Mesodermal cell (in vitro differentiated cells): ENCODE data around the gene TMCO4.

Experiments used
- H3K27ac ChIP-seq: 2 replicates; pipeline ENCODE4 v1.7.0; 2013; ENCODE audit warnings: mild to moderate bottlenecking, low read depth, low read length, moderate library complexity; ENCODE audit not compliant: severe bottlenecking
- H3K36me3 ChIP-seq: 2 replicates; pipeline ENCODE4 v1.7.1; 2013; ENCODE audit warnings: mild to moderate bottlenecking, low read length, moderate library complexity; ENCODE audit not compliant: control insufficient read depth, insufficient read depth
- H3K4me1 ChIP-seq: one replicate; pipeline ENCODE4 v1.7.1; 2013; ENCODE audit warnings: mild to moderate bottlenecking, low read length; ENCODE audit not compliant: insufficient read depth, control insufficient read depth, poor library complexity, severe bottlenecking
- H3K4me3 ChIP-seq: 2 replicates; pipeline ENCODE4 v1.7.0; 2013; ENCODE audit warnings: low read length, control low read depth, mild to moderate bottlenecking; ENCODE audit not compliant: insufficient read depth, poor library complexity, severe bottlenecking; ENCODE audit errors: extremely low read depth
- H3K9me3 ChIP-seq: 2 replicates; pipeline ENCODE4 v1.7.1; 2013; ENCODE audit warnings: mild to moderate bottlenecking, low read length, moderate library complexity; ENCODE audit not compliant: control insufficient read depth
- WGBS, 2 experiments: methylation state at CpG; one replicate each; pipeline ENCODE4 v1.1.5; 2013; ENCODE audit warnings: missing lambda C conversion rate in 2 of 2; ENCODE audit not compliant: insufficient coverage in 2 of 2; 5-methylcytosine and 5-hydroxymethylcytosine counted together

Gene TMCO4

DNA sequence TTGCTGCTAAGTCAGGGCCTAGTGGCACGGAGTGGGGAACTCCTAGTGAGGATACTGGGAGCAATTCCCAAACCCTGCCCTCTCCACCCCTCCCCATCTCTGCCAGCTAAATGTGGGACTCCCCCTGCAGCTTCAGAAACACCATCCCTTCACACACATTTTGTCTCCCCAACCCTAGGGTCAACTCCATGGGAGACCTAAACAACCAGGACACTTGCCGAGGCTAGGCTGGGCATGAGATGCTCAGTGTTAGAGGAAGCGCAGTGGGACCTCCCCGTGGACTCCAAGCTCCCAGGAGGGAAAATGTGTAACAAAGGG lies 13.9 kb upstream of the TMCO4 start:
- H3K9me3 ChIP-seq, result no peaks in the 10 kb centered on the region
- 95% methylated on average over 3 of the region's 4 CpGs; no CpG with 5 or more reads in 1 of the 2 experiments for WGBS, 2 experiments
- H3K27ac ChIP-seq, result no peak overlapping the region
- H3K36me3 ChIP-seq, result no peaks in the 10 kb centered on the region
- peaks cover 4% of the 10 kb centered on the region for H3K4me1 ChIP-seq
- H3K4me3 ChIP-seq, result no peak overlapping the region

DNA sequence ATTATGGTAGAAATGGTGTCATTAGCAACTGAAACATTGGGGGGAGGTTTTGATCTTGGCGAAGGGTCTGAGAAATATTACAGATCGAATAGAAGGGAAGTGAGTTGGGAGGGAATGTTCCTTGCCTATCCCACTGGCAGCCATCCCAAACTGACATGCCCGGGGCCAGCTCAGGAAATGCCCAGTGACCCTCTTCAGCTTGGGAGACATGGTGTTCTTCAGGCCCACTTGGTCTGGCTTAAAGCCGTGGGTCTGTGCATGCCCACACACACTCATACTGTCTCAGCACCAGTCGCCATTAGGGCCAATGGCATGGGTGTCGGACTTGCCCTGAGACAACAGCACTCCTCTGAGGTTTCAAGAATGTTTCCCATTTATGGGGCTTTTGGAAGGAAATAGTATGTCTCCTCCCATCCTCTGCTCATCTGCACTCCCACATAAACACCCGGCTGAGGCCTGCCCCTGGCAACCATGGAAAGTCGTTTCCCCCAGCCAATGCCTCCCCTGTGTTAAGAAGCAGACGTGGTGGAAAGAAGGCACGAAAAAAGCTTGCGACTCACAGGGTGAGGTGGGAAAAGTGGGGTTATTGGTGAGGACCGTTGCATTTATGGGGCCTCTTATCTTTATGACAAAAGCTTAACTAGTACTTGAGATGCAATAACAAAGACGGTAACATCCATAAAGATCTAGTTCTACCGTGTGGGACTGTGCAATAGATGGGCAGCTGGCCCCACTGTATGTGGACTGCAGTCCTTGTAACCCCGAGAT lies 13.3 kb upstream of the TMCO4 start:
- H3K4me3 ChIP-seq, result no peak overlapping the region
- WGBS, 2 experiments, result 96% methylated on average over 6 to 7 of the region's 15 CpGs
- no peaks in the 10 kb centered on the region for H3K9me3 ChIP-seq
- no peaks in the 10 kb centered on the region for H3K36me3 ChIP-seq
- no peak overlapping the region for H3K27ac ChIP-seq
- peaks cover 4% of the 10 kb centered on the region for H3K4me1 ChIP-seq

DNA sequence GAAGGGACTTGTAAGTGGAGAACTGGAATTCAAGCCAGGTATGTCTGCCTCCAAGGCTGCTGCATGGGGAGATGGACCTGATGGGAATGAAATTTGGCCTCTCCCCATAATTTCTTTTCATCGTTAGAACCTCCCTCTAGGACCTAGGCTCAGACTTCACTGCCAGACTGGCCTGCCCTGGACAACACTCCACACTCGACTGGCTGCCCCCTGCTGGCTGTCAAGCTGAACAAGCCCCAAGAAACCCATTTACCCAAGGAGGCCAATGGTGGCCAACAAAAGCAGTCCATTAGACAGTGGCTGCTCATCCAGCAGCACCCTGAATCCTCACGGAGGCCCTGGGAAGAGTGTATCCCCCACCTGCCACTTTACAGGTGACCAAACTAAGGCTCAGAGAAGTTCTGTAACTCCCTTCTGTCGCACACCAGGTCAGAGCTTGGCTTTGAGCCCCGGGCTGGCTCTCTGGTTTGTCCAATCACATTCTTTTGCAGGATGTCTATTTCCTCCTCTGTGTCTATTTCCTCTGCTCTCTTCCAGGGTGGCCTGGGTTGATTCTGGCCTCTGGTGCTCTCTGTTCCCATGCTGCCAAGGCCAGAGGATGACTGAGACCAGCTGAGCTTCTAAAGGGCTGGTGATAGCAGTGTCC lies 11.6 kb upstream of the TMCO4 start:
- H3K4me1 ChIP-seq, result peaks cover 4% of the 10 kb centered on the region
- H3K4me3 ChIP-seq, result no peak overlapping the region
- no peaks in the 10 kb centered on the region for H3K9me3 ChIP-seq
- no peak overlapping the region for H3K27ac ChIP-seq
- 62 to 66% methylated on average over 5 of the region's 5 CpGs for WGBS, 2 experiments
- no peaks in the 10 kb centered on the region for H3K36me3 ChIP-seq

DNA sequence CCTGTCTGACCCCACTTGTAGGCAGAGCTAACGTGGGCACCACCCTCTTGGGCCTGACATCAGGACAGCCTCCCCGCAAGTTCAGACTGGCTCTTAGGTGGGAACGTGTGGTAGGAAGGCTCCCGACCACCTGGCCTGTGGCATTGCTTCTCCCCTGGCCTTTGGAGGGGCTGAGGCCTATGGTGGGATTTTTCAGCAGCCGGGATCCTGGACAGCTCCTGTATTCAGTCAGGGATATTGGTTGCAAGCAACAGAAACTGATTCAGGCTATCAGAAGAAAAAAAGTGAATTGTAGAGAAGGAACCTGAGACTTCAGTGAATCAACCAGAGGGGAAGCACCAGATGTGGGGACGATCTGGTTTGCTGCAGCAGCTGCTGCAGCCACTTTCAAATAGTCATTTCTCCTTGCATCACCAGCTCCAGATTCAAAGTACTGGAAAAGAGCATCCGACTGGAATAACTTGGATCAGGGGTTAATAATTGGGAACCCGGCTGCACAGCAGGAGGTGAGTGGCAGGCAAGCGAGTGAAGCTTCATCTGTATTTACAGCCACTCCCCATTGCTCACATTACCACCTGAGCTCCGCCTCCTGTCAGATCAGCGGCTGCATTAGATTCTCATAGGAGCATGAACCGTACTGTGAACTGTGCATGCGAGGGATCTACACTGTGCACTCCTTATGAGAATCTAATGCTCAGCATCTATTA lies 9.5 kb upstream of the TMCO4 start:
- no peaks in the 10 kb centered on the region for H3K36me3 ChIP-seq
- no peaks in the 10 kb centered on the region for H3K9me3 ChIP-seq
- 78% methylated on average over 10 to 11 of the region's 13 CpGs for WGBS, 2 experiments
- H3K4me3 ChIP-seq, result no peak overlapping the region
- H3K4me1 ChIP-seq, result peaks cover 4% of the 10 kb centered on the region
- H3K27ac ChIP-seq, result no peak overlapping the region

DNA sequence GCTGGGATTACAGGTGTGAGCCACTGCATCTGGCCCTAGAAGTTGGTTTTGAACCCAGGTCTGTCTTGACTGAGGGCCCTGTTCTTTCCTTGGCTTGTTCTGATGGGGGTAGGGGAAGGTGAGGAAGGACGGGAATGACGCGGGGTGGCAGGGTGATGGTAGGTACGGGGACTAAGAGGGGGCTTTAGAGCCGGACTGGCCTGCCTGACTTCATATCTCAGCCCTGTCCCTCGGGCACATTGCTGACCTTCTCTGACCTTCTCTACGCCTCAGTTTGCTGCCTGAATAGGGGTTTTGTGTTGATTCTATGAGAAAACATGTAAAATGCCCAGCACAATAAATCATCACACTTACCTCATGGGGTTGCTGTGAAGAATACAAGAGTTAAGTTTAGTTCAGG lies 8.6 kb upstream of the TMCO4 start:
- H3K36me3 ChIP-seq, result no peaks in the 10 kb centered on the region
- H3K4me1 ChIP-seq, result peaks cover 4% of the 10 kb centered on the region
- H3K27ac ChIP-seq, result no peak overlapping the region
- WGBS, 2 experiments, result 84 to 96% methylated on average over 5 to 6 of the region's 7 CpGs
- no peaks in the 10 kb centered on the region for H3K9me3 ChIP-seq
- H3K4me3 ChIP-seq, result no peak overlapping the region

DNA sequence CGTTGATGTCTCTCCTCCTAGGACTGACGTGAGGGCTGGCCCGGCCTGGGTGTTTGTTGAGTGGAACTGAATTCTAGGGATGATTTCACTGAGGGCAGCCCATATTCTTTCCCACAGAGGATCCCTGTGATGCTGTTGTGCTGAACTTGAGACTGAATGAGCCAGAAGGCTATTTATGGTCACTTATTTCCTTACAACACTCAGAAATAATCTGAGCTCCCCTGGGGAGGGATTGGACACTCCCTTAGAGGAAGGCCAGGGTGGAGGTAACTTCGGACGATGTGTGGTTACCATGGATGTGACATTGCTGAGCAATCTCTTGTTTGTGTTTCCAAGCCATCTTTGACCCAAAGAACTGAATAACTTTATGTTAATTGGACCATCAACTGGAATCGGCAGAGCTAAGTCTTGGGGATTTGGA lies 5.1 kb upstream of the TMCO4 start:
- H3K4me3 ChIP-seq, result no peak overlapping the region
- no peaks in the 10 kb centered on the region for H3K9me3 ChIP-seq
- H3K4me1 ChIP-seq, result no peaks in the 10 kb centered on the region
- no peaks in the 10 kb centered on the region for H3K36me3 ChIP-seq
- WGBS, 2 experiments, result 89 to 93% methylated on average over 3 to 6 of the region's 6 CpGs
- H3K27ac ChIP-seq, result no peak overlapping the region

DNA sequence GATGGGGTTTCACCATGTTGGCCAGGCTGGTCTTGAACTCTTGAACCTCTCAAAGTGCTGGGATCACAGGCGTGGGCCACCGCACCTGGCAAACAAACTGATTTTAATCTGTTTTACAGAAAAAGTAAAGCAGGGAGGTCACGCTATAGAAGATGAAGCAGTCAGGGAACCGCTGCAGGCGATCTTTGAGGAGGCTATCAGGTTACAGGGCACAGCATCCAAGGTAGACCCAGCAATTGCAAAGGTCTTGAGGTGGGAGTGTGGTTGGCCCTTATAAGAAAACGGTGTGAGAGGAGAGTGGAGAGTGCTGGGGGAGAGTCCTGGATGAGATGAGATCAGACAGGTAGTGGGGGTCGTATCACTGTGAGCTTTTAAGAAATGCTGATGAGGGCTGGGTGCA lies 2.6 kb upstream of the TMCO4 start:
- 36 to 45% methylated on average over 7 of the region's 7 CpGs for WGBS, 2 experiments
- Histone ChIP-seq H3K4me3 (no peak overlapping the region), H3K4me1 (peaks cover 8% of the 10 kb centered on the region), H3K9me3 (no peaks in the 10 kb centered on the region), H3K27ac (no peak overlapping the region), H3K36me3 (no peaks in the 10 kb centered on the region)

DNA sequence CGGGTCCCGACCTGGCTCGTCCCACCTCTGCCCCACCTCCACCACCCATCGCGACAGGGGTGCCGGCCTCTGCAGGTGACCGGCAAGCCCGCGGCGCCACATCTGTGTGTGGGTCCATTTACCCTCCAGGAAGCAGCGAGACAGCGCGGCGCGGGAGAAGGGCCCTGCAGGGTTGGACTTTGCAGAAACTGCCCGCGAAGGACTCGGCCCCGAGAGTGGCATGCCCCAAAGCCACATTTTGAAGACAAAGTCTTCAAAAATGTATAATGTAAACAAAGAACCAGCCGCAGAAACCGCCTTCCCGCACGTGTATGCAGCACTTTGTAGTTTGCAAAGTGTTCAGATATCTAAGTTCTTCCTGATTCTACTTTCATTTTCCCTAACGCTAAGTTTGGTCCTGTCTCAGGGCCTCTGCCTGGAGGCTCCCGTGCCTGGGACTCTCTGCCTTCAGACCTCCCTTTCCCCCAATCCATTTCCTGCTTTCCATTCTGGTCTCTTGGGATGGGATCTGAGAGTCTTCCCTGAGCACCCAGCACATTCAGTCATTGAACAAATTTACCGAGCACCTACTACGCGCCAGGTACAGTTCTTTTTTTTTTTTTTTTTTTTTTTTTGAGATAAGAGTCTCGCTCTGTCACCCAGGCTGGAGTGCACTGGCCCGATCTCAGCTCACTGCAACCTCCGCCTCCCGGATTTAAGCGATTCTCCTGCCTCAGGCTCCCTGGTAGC lies 524 bp upstream of the TMCO4 start:
- H3K36me3 ChIP-seq, result no peaks in the 10 kb centered on the region
- no peak overlapping the region for H3K27ac ChIP-seq
- H3K9me3 ChIP-seq, result no peaks in the 10 kb centered on the region
- peaks cover 8% of the 10 kb centered on the region for H3K4me1 ChIP-seq
- 23 to 28% methylated on average over 22 to 27 of the region's 33 CpGs for WGBS, 2 experiments
- peak overlapping the region; percentile 36 for H3K4me3 ChIP-seq

DNA sequence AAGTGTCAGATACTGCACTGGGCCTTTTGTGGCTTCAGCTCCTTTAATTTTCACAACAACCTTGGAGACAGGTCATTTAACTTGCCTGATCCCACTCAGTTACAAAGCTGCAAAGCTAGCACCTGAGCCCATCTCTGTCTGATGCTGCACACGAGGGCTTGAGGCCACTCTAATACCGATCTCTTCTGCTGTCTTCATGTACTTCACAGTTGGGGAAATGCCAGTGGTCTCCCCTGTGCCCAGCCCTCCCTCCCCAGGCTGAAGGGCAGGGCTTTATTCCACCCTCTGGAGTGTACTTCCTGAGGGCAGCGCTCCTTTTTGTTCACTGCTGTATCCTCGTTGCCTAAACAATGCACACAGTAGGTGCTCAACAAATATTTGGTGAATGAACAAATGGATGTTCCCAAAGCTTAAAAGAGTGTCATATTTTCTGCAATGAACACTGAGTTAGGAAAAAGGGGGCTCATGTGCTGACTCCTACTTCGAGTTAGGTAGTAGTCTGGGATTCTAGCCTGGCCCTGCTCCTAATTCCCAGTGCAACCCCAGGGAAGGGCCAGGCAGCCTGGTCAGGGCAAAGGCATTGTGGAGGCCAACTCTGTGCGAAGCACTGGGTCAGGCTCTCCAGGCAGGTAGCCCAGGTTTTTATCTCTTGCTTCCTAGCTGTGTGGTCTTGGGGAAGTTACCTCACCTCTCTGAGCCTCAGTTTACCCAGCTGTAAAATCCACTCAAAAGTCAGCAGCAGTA lies 1.1 kb downstream of the TMCO4 start:
- Histone ChIP-seq H3K4me3 (no peak overlapping the region), H3K27ac (no peak overlapping the region)
- WGBS, 2 experiments, result 84 to 85% methylated on average over 4 to 5 of the region's 6 CpGs

DNA sequence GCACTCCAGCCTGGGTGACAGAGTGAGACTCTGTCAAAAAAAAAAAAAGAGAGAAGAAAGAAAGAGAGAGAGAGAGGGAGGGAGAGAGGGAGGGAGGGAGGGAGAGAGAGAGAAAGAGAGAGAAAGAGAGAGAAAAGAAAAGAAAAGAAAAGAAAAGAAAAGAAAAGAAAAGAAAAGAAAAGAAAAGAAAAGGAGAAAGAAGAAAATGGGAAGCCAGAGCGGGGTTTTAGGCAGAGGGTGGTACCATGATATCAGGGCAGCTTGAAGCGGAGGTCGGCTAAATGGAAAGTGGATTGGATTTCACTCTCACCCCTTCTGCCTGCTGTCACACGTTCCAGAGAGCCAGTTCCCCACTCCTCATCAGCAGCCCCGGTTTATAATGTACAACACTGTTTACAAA lies 1.9 kb downstream of the TMCO4 start:
- H3K4me1 ChIP-seq, result peaks cover 8% of the 10 kb centered on the region
- no peaks in the 10 kb centered on the region for H3K36me3 ChIP-seq
- H3K9me3 ChIP-seq, result no peaks in the 10 kb centered on the region
- 71 to 100% methylated on average over 1 to 5 of the region's 5 CpGs for WGBS, 2 experiments
- H3K27ac ChIP-seq, result no peak overlapping the region
- no peak overlapping the region for H3K4me3 ChIP-seq

More for the DNA sequence above, 1.1 kb downstream of the TMCO4 start:
- no peaks in the 10 kb centered on the region for H3K36me3 ChIP-seq
- H3K4me1 ChIP-seq, result peaks cover 8% of the 10 kb centered on the region
- H3K9me3 ChIP-seq, result no peaks in the 10 kb centered on the region
